ENCODE measurements around the gene MRPL1.

MRPL1 gene

GRCh38 chr4:77880784-77881183 lies 18.2 kb downstream of the MRPL1 start:
- H3K27ac ChIP-seq (ENCODE audit: extremely low read depth, low read depth, low read length), result no peak overlapping the region
- no peaks in the 10 kb centered on the region for H3K9me3 ChIP-seq (ENCODE audit: control insufficient read depth, insufficient read depth, low read depth, low read length)
- TF ChIP-seq ZNF398 (tag by site-specific recombination; IDR thresholded peaks at IDR 0.05), result no peak
- TF ChIP-seq ZNF114 (tag by site-specific recombination; IDR thresholded peaks at IDR 0.05), result no peak
- no peak for TF ChIP-seq ZFP37 (tag by site-specific recombination; IDR thresholded peaks at IDR 0.05)
- TF ChIP-seq REPIN1 (tag by site-specific recombination; IDR thresholded peaks at IDR 0.05; ENCODE audit: low read depth), result no peak
- TF ChIP-seq ZBTB6 (tag by site-specific recombination; IDR thresholded peaks at IDR 0.05), result no peak
- no peak for TF ChIP-seq ZIC2 (tag by site-specific recombination; IDR thresholded peaks at IDR 0.05)
- TF ChIP-seq, protein P1, sequence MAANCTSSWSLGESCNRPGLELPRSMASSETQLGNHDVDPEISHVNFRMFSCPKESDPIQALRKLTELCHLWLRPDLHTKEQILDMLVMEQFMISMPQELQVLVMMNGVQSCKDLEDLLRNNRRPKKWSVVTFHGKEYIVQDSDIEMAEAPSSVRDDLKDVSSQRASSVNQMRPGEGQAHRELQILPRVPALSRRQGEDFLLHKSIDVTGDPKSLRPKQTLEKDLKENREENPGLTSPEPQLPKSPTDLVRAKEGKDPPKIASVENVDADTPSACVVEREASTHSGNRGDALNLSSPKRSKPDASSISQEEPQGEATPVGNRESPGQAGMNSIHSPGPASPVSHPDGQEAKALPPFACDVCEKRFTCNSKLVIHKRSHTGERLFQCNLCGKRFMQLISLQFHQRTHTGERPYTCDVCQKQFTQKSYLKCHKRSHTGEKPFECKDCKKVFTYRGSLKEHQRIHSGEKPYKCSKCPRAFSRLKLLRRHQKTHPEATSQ (tag by site-specific recombination; IDR thresholded peaks at IDR 0.05), result no peak
- no peak for TF ChIP-seq ZNF571 (tag by site-specific recombination; IDR thresholded peaks at IDR 0.05)
- TF ChIP-seq, protein P2, sequence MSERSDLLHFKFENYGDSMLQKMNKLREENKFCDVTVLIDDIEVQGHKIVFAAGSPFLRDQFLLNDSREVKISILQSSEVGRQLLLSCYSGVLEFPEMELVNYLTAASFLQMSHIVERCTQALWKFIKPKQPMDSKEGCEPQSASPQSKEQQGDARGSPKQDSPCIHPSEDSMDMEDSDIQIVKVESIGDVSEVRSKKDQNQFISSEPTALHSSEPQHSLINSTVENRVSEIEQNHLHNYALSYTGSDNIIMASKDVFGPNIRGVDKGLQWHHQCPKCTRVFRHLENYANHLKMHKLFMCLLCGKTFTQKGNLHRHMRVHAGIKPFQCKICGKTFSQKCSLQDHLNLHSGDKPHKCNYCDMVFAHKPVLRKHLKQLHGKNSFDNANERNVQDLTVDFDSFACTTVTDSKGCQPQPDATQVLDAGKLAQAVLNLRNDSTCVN (tag by site-specific recombination; optimal IDR thresholded peaks at IDR 0.05), result no peak
- ChIA-PET CTCF (no interaction called here), POLR2A (no interaction called here)
- peaks cover 3 to 20% of the 10 kb centered on the region in 2 experiments; a peak in 1 of 3 replicates for H3K36me3 ChIP-seq (ENCODE audit: control insufficient read depth in 2 of 2, insufficient read depth in 1 of 2, low read length in 2 of 2)
- no peaks in the 10 kb centered on the region for H3K4me1 ChIP-seq (ENCODE audit: control insufficient read depth, insufficient read depth, low read length)
- H3K4me3 ChIP-seq (ENCODE audit: low read depth, low read length), result no peak overlapping the region

DNA sequence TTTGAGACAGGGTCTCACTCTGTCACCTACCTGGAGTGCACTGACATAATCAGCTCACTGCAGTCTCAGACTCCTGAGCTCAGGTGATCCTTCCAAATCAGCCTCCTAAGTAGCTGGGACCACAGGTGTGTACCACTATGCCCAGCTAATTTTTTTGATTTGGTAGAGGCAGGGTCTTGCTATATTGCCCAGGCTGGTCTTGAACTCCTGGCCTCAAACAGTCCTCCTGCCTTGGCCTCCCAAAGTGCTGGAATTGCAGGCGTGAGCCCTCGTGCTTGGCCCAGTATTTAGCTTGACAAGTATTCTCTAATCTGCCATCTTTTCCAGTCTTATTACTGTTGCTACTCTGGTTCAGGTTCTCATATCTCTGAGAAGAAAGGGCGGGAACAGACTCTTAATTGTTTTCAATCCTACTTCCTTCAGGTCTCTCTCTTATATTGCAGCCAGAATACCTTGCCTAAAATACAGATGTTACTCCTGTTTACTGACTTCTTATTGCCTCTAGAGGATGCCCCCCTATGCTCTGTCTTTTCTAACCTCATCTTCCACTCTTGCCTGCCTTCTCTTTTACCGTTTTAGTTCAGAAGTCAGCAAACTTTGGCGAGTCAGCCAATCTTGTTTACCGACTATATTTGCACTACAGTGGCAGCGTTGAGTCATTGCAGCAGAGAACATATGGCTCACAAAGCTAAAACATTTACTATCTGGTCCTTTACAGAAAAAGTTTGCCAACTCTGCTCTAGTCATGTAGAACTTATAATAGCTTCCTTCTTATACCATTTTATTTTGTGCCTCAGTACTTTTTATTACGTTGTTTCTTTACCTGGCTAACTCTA lies 19.0 kb downstream of the MRPL1 start:
- ChIA-PET POLR2A (no interaction called here), CTCF (no interaction called here)
- H3K9me3 ChIP-seq (ENCODE audit: control insufficient read depth, insufficient read depth, low read depth, low read length), result no peaks in the 10 kb centered on the region
- peaks cover 3 to 21% of the 10 kb centered on the region in 2 experiments; a peak in 2 of 3 replicates for H3K36me3 ChIP-seq (ENCODE audit: control insufficient read depth in 2 of 2, insufficient read depth in 1 of 2, low read length in 2 of 2)
- TF ChIP-seq GFI1B (tag by site-specific recombination; IDR thresholded peaks at IDR 0.05) (no peak), ZNF132 (tag by site-specific recombination; IDR thresholded peaks at IDR 0.05; ENCODE audit: borderline replicate concordance) (no peak), ZNF426 (tag by site-specific recombination; IDR thresholded peaks at IDR 0.05) (no peak), ZNF404 (tag by site-specific recombination; IDR thresholded peaks at IDR 0.05) (no peak), ZFP41 (tag by site-specific recombination; IDR thresholded peaks at IDR 0.05; ENCODE audit: borderline replicate concordance) (no peak), ZNF138 (tag by site-specific recombination; IDR thresholded peaks at IDR 0.05; ENCODE audit: borderline replicate concordance) (no peak)
- H3K27ac ChIP-seq (ENCODE audit: extremely low read depth, low read depth, low read length), result no peak overlapping the region
- no peaks in the 10 kb centered on the region for H3K4me1 ChIP-seq (ENCODE audit: control insufficient read depth, insufficient read depth, low read length)
- H3K4me3 ChIP-seq (ENCODE audit: low read depth, low read length), result no peak overlapping the region

DNA sequence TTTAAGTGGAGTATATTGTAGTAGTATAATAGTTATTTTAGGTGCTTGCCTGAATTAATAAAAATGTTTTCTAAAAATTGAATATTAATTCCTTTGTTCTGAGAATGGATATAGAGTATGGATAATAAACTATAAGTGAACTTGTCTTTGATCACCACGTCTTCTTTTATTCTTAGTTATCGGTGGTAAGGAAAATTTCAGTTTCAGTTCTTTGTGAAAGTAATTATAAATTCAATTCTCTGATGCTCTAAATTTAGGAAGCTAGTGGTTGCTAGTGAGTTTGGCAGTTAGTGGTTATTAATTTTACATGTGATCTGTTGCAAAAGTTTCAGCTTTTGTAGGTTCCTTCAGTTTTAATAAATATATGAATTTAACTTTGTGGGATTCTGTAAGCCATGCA lies 30.8 kb downstream of the MRPL1 start:
- peaks cover 0 to 17% of the 10 kb centered on the region in 2 experiments; a peak in 2 of 3 replicates for H3K36me3 ChIP-seq (ENCODE audit: control insufficient read depth in 2 of 2, insufficient read depth in 1 of 2, low read length in 2 of 2)
- no peak overlapping the region for H3K4me3 ChIP-seq (ENCODE audit: low read depth, low read length)
- H3K27ac ChIP-seq (ENCODE audit: extremely low read depth, low read depth, low read length), result no peak overlapping the region
- no peaks in the 10 kb centered on the region for H3K9me3 ChIP-seq (ENCODE audit: control insufficient read depth, insufficient read depth, low read depth, low read length)
- CTCF ChIA-PET, result no interaction called here
- H3K4me1 ChIP-seq (ENCODE audit: control insufficient read depth, insufficient read depth, low read length), result no peaks in the 10 kb centered on the region
- POLR2A ChIA-PET, result no interaction called here
- no peak for TF ChIP-seq ZNF596 (tag by site-specific recombination; IDR thresholded peaks at IDR 0.05)
- TF ChIP-seq SP7 (tag by site-specific recombination; IDR thresholded peaks at IDR 0.05), result no peak
- TF ChIP-seq ZNF350 (tag by site-specific recombination; IDR thresholded peaks at IDR 0.05), result no peak
- TF ChIP-seq, protein P3, sequence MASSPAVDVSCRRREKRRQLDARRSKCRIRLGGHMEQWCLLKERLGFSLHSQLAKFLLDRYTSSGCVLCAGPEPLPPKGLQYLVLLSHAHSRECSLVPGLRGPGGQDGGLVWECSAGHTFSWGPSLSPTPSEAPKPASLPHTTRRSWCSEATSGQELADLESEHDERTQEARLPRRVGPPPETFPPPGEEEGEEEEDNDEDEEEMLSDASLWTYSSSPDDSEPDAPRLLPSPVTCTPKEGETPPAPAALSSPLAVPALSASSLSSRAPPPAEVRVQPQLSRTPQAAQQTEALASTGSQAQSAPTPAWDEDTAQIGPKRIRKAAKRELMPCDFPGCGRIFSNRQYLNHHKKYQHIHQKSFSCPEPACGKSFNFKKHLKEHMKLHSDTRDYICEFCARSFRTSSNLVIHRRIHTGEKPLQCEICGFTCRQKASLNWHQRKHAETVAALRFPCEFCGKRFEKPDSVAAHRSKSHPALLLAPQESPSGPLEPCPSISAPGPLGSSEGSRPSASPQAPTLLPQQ (tag by site-specific recombination; IDR thresholded peaks at IDR 0.05), result no peak
- TF ChIP-seq ZNF239 (tag by site-specific recombination; IDR thresholded peaks at IDR 0.05), result no peak
- TF ChIP-seq ZNF777 (tag by site-specific recombination; IDR thresholded peaks at IDR 0.05; ENCODE audit: borderline replicate concordance), result no peak
- TF ChIP-seq ZNF677 (tag by site-specific recombination; IDR thresholded peaks at IDR 0.05), result no peak
- TF ChIP-seq ZBTB20 (tag by site-specific recombination; IDR thresholded peaks at IDR 0.05), result no peak
- TF ChIP-seq ZNF37A (tag by site-specific recombination; IDR thresholded peaks at IDR 0.05), result no peak
- TF ChIP-seq ZNF10 (tag by site-specific recombination; IDR thresholded peaks at IDR 0.05), result no peak
